Astrocyte (in vitro differentiated cells and primary cell): Measurements from ENCODE around the gene SAP30BP. TPM values are rescaled to one million over a fixed set of nuclear protein-coding genes. Genes with fewer than 3 reads are reported as not detected.

Source experiments
- DNase-seq: peaks from one replicate; pipeline ENCODE4 v3.0.0-alpha.2; 2010; ENCODE audit warnings: low read depth
- FAIRE-seq: peaks from 2 replicates; lab custom pipeline; 2011; peaks lifted over from hg19 to GRCh38; lab: Jason Lieb, UNC
- H2AFZ ChIP-seq: 2 replicates; pipeline ENCODE4 v1.6.0; 2012; ENCODE audit warnings: low read depth, low read length, inconsistent platforms
- H3K27ac ChIP-seq: 2 replicates; pipeline ENCODE4 v1.5.1; 2011; ENCODE audit warnings: low read depth, low read length, inconsistent platforms
- H3K27me3 ChIP-seq: 2 replicates; pipeline ENCODE4 v1.6.0; 2011; ENCODE audit warnings: low read length, inconsistent platforms; ENCODE audit not compliant: insufficient read depth
- H3K36me3 ChIP-seq: 2 replicates; pipeline ENCODE4 v1.5.1; 2011; ENCODE audit warnings: low read length, inconsistent platforms; ENCODE audit not compliant: insufficient read depth
- H3K4me1 ChIP-seq: 2 replicates; pipeline ENCODE4 v1.5.1; 2011; ENCODE audit warnings: low read length, inconsistent platforms; ENCODE audit not compliant: insufficient read depth
- H3K4me2 ChIP-seq: 2 replicates; pipeline ENCODE4 v1.6.0; 2012; ENCODE audit warnings: low read length, inconsistent platforms
- H3K4me3 ChIP-seq: 2 replicates; pipeline ENCODE4 v1.5.1; 2011; ENCODE audit warnings: low read depth, mild to moderate bottlenecking, low read length, inconsistent platforms; ENCODE audit not compliant: insufficient read depth
- H3K79me2 ChIP-seq: 2 replicates; pipeline ENCODE4 v1.6.0; 2012; ENCODE audit warnings: mild to moderate bottlenecking, low read length, inconsistent platforms; ENCODE audit not compliant: insufficient read depth
- H3K9ac ChIP-seq: 2 replicates; pipeline ENCODE4 v1.6.0; 2012; ENCODE audit warnings: mild to moderate bottlenecking, low read length, inconsistent platforms
- H3K9me3 ChIP-seq: 2 replicates; pipeline ENCODE4 v1.5.1; 2012; ENCODE audit warnings: low read depth, mild to moderate bottlenecking, low read length, inconsistent platforms; ENCODE audit not compliant: insufficient read depth
- H4K20me1 ChIP-seq: 2 replicates; pipeline ENCODE4 v1.6.0; 2012; ENCODE audit warnings: low read length, inconsistent platforms; ENCODE audit not compliant: insufficient read depth
- H3K27ac Mint-ChIP-seq: one replicate; pipeline ENCODE4 v1.8.0; 2021; ENCODE audit warnings: mild to moderate bottlenecking, mixed read lengths; ENCODE audit not compliant: unreplicated experiment
- H3K27me3 Mint-ChIP-seq: one replicate; pipeline ENCODE4 v1.8.0; 2021; ENCODE audit warnings: low read depth, mixed read lengths; ENCODE audit not compliant: unreplicated experiment
- H3K36me3 Mint-ChIP-seq: one replicate; pipeline ENCODE4 v1.8.0; 2021; ENCODE audit warnings: low read depth, mixed read lengths; ENCODE audit not compliant: unreplicated experiment
- H3K4me1 Mint-ChIP-seq: one replicate; pipeline ENCODE4 v1.8.0; 2021; ENCODE audit warnings: low read depth, mixed read lengths; ENCODE audit not compliant: unreplicated experiment
- H3K4me3 Mint-ChIP-seq: one replicate; pipeline ENCODE4 v1.8.0; 2021; ENCODE audit warnings: mild to moderate bottlenecking, moderate library complexity, mixed read lengths; ENCODE audit not compliant: unreplicated experiment
- H3K9me3 Mint-ChIP-seq: one replicate; pipeline ENCODE4 v1.8.0; 2021; ENCODE audit warnings: mild to moderate bottlenecking, mixed read lengths; ENCODE audit not compliant: unreplicated experiment
- EZH2 ChIP-seq: IDR thresholded peaks from 2 replicates; pipeline ENCODE4 v1.6.1; 2012; ENCODE audit warnings: mild to moderate bottlenecking, low read length, inconsistent platforms; ENCODE audit not compliant: insufficient read depth
- total RNA-seq: library from RNA; stranded (reverse); gene quantifications from 2 replicates; pipeline ENCODE4 v1.2.1, GENCODE V29; 2021
- TF ChIP-seq, protein P1 (sequence below): IDR thresholded peaks from 2 replicates; pipeline ENCODE4 v1.5.1; 2011; ENCODE audit warnings: low read depth, mild to moderate bottlenecking, inconsistent platforms, low read length, moderate library complexity; ENCODE audit not compliant: insufficient read depth

The SAP30BP gene
- total RNA-seq, 1 donor from 2014 or later: 99.2 TPM

GRCh38 chr17:75688209-75688825 lies 21.2 kb downstream of the SAP30BP start:
- Mint-ChIP-seq H3K27ac (peak overlapping the region; percentile 95), H3K36me3 (peaks cover 35% of the 10 kb centered on the region)
- peaks cover 26% of the 10 kb centered on the region for H4K20me1 ChIP-seq

DNA sequence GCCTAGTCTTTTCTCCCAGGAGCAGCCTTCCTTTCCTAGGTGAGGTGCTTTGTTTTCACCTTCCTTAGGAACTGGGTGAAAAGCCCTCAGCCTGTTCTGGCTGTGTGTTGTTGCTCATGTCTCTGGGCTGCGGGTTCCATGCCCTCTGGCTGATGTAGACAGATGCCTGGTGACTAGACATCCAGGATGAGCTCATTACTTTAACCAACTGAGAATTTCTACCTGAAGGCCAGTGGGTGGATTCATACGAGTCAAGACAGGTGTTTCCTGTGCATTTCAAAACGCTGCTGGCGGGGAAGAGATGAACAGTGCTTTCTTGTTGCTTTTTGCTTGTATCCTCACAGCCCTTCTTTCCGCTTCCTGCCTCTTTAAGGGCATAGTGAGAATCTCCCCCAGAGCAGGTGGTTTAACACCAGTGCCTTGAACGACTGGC lies 22.3 kb downstream of the SAP30BP start:
- no peaks in the 10 kb centered on the region for H3K27me3 Mint-ChIP-seq
- TF ChIP-seq, protein P1, sequence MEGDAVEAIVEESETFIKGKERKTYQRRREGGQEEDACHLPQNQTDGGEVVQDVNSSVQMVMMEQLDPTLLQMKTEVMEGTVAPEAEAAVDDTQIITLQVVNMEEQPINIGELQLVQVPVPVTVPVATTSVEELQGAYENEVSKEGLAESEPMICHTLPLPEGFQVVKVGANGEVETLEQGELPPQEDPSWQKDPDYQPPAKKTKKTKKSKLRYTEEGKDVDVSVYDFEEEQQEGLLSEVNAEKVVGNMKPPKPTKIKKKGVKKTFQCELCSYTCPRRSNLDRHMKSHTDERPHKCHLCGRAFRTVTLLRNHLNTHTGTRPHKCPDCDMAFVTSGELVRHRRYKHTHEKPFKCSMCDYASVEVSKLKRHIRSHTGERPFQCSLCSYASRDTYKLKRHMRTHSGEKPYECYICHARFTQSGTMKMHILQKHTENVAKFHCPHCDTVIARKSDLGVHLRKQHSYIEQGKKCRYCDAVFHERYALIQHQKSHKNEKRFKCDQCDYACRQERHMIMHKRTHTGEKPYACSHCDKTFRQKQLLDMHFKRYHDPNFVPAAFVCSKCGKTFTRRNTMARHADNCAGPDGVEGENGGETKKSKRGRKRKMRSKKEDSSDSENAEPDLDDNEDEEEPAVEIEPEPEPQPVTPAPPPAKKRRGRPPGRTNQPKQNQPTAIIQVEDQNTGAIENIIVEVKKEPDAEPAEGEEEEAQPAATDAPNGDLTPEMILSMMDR: no peak
- no peak for TF ChIP-seq EZH2
- H3K27me3 ChIP-seq: no peaks in the 10 kb centered on the region
- H4K20me1 ChIP-seq: peaks cover 18% of the 10 kb centered on the region
- H3K36me3 Mint-ChIP-seq: peaks cover 38% of the 10 kb centered on the region
- H3K9me3 ChIP-seq: no peaks in the 10 kb centered on the region
- no peak overlapping the region for H3K4me3 ChIP-seq
- H3K36me3 ChIP-seq: peaks cover 6% of the 10 kb centered on the region
- H3K27ac Mint-ChIP-seq: peak overlapping the region; percentile 58
- peaks cover 69% of the 10 kb centered on the region for H3K4me1 ChIP-seq
- H3K4me2 ChIP-seq: no peak overlapping the region
- H3K9ac ChIP-seq: no peak overlapping the region
- peaks cover 85% of the 10 kb centered on the region for H3K79me2 ChIP-seq
- no peak overlapping the region for H3K4me3 Mint-ChIP-seq
- no peaks in the 10 kb centered on the region for H3K9me3 Mint-ChIP-seq
- no peak for DNase-seq
- H2AFZ ChIP-seq: no peak overlapping the region
- no peak for FAIRE-seq
- no peak overlapping the region for H3K27ac ChIP-seq
- H3K4me1 Mint-ChIP-seq: peaks cover 70% of the 10 kb centered on the region

More at GRCh38 chr17:75688209-75688825, 21.2 kb downstream of the SAP30BP start:
- peaks cover 93% of the 10 kb centered on the region for H3K79me2 ChIP-seq
- no peak overlapping the region for H2AFZ ChIP-seq
- DNase-seq (peak; percentile 65), FAIRE-seq (no peak)
- TF ChIP-seq, protein P1: no peak
- TF ChIP-seq EZH2: no peak
- H3K4me3 ChIP-seq: no peak overlapping the region
- peak overlapping the region; percentile 36 for H3K9ac ChIP-seq
- H3K4me2 ChIP-seq: peak overlapping the region; percentile 30
- peaks cover 6% of the 10 kb centered on the region for H3K36me3 ChIP-seq
- H3K9me3 Mint-ChIP-seq: no peaks in the 10 kb centered on the region
- H3K9me3 ChIP-seq: no peaks in the 10 kb centered on the region
- no peaks in the 10 kb centered on the region for H3K27me3 Mint-ChIP-seq
- H3K27me3 ChIP-seq: no peaks in the 10 kb centered on the region
- H3K27ac ChIP-seq: peak overlapping the region; percentile 39
- H3K4me1 Mint-ChIP-seq: peaks cover 70% of the 10 kb centered on the region
- no peak overlapping the region for H3K4me3 Mint-ChIP-seq
- peaks cover 69% of the 10 kb centered on the region for H3K4me1 ChIP-seq

DNA sequence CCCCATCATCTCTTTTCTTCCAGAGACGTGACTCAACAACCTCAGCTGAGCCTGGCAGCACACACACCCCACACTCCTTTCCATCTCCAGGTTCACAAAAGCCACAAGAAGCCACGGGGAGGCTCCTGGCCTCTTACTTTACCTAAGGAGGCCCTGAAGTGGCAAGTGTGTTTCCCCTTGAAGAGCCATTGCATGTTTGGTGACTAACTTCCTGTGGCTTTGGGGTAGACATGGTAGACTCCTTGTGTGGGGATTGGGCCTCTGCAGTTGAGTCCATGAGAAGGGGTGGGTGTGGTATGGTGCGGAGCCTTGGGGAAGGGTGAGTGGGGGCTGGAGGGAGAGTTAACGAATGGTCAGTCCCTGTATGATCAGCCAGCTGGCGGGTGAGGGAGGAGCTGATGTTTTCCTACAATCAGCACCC lies 24.2 kb downstream of the SAP30BP start:
- peaks cover 75% of the 10 kb centered on the region for H3K79me2 ChIP-seq
- H3K4me1 ChIP-seq: peaks cover 70% of the 10 kb centered on the region
- peaks cover 8% of the 10 kb centered on the region for H3K36me3 ChIP-seq
- DNase-seq (peak; percentile 91), FAIRE-seq (no peak)
- H3K27me3 Mint-ChIP-seq: no peaks in the 10 kb centered on the region
- no peaks in the 10 kb centered on the region for H3K9me3 Mint-ChIP-seq
- no peak overlapping the region for H3K4me3 ChIP-seq
- H3K4me1 Mint-ChIP-seq: peaks cover 64% of the 10 kb centered on the region
- H2AFZ ChIP-seq: no peak overlapping the region
- H4K20me1 ChIP-seq: peaks cover 12% of the 10 kb centered on the region
- TF ChIP-seq EZH2: no peak
- TF ChIP-seq, protein P1: no peak
- no peak overlapping the region for H3K4me3 Mint-ChIP-seq
- H3K27ac ChIP-seq: peak overlapping the region; percentile 47
- H3K9ac ChIP-seq: no peak overlapping the region
- H3K4me2 ChIP-seq: peak overlapping the region; percentile 78
- H3K27me3 ChIP-seq: no peaks in the 10 kb centered on the region
- no peaks in the 10 kb centered on the region for H3K9me3 ChIP-seq
- H3K36me3 Mint-ChIP-seq: peaks cover 37% of the 10 kb centered on the region
- H3K27ac Mint-ChIP-seq: peak overlapping the region; percentile 83
